Measurements from ENCODE around the gene NLRC5.

GRCh38 chr16:57004387-57005250 is 15.3 kb downstream of the NLRC5 start:
- no peak for TF ChIP-seq POLR2A (IDR thresholded peaks at IDR 0.05)
- TF ChIP-seq POLR2AphosphoS5 (IDR thresholded peaks at IDR 0.05), result no peak
- no peak for TF ChIP-seq EP300 (IDR thresholded peaks at IDR 0.05)
- TF ChIP-seq CTCF (IDR thresholded peaks at IDR 0.05), result no peak
